ENCODE results near the gene SPOP.

The SPOP gene

GRCh38 chr17:49613182-49613800 lies 64.6 kb downstream of the SPOP start:
- no peak for DNase-seq (ENCODE audit: low read depth in 2 of 2)

- no peak for DNase-seq (ENCODE audit: low read depth in 2 of 2)
Observed at GRCh38 chr17:49612726-49613125, 65.2 kb downstream of the SPOP start.

GRCh38 chr17:49610883-49611584 lies 66.9 kb downstream of the SPOP start:
- no peak for DNase-seq (ENCODE audit: low read depth in 2 of 2)

GRCh38 chr17:49604314-49604869 lies 73.5 kb downstream of the SPOP start:
- DNase-seq (ENCODE audit: low read depth in 2 of 2), result no peak

- DNase-seq (ENCODE audit: low read depth in 2 of 2), result no peak
Observed at GRCh38 chr17:49603720-49604119, 74.2 kb downstream of the SPOP start.

GRCh38 chr17:49603238-49603637 lies 74.7 kb downstream of the SPOP start:
- DNase-seq (ENCODE audit: low read depth in 2 of 2), result no peak

- DNase-seq (ENCODE audit: low read depth in 2 of 2), result no peak
Observed at GRCh38 chr17:49602783-49603182, 75.1 kb downstream of the SPOP start.

- DNase-seq (ENCODE audit: low read depth in 2 of 2), result no peak
Observed at GRCh38 chr17:49600949-49601348, 76.9 kb downstream of the SPOP start.

GRCh38 chr17:49598918-49599317 lies 79.0 kb downstream of the SPOP start:
- no peak for DNase-seq (ENCODE audit: low read depth in 2 of 2)

- DNase-seq (ENCODE audit: low read depth in 2 of 2), result no peak
Observed at GRCh38 chr17:49597928-49598655, 79.8 kb downstream of the SPOP start.

GRCh38 chr17:49597436-49597835 lies 80.5 kb downstream of the SPOP start:
- no peak for DNase-seq (ENCODE audit: low read depth in 2 of 2)

GRCh38 chr17:49596613-49597244 lies 81.2 kb downstream of the SPOP start:
- no peak for DNase-seq (ENCODE audit: low read depth in 2 of 2)

- no peak for DNase-seq (ENCODE audit: low read depth in 2 of 2)
Observed at GRCh38 chr17:49595980-49596379, 81.9 kb downstream of the SPOP start.

GRCh38 chr17:49595328-49595727 lies 82.6 kb downstream of the SPOP start:
- no peak for DNase-seq (ENCODE audit: low read depth in 2 of 2)

GRCh38 chr17:49592263-49592662 lies 85.6 kb downstream of the SPOP start:
- DNase-seq (ENCODE audit: low read depth in 2 of 2), result no peak

- DNase-seq (ENCODE audit: low read depth in 2 of 2), result no peak
Observed at GRCh38 chr17:49590874-49591273, 87.0 kb downstream of the SPOP start.

GRCh38 chr17:49589577-49589927 lies 88.3 kb downstream of the SPOP start:
- DNase-seq (ENCODE audit: low read depth in 2 of 2), result no peak

GRCh38 chr17:49588726-49589576 lies 88.9 kb downstream of the SPOP start:
- no peak for DNase-seq (ENCODE audit: low read depth in 2 of 2)

GRCh38 chr17:49588312-49588711 lies 89.6 kb downstream of the SPOP start:
- DNase-seq (ENCODE audit: low read depth in 2 of 2), result no peak

- no peak for DNase-seq (ENCODE audit: low read depth in 2 of 2)
Observed at GRCh38 chr17:49587366-49588073, 90.4 kb downstream of the SPOP start.

Data from stimulated activated CD4-positive, alpha-beta T cell treated with anti-CD3 and anti-CD28 coated beads, Interleukin-4, amount 100 ng/mL, for 48 hours (primary cell).